Gastroesophageal sphincter (tissue), 3 donors: ENCODE measurements around the gene ABHD8.

Source experiments
- EP300 ChIP-seq: sonication (generic); formaldehyde crosslinking; IDR thresholded peaks from one replicate; pipeline ENCODE4 v1.6.1; 2017; ENCODE audit warnings: antibody characterized with exemption, mild to moderate bottlenecking
- POLR2A ChIP-seq, 2 donors: fragments of 450-650 bp; IDR thresholded peaks; one replicate each; pipeline ENCODE4 v1.6.1; 2017; ENCODE audit warnings: antibody characterized with exemption in 2 of 2, mild to moderate bottlenecking in 2 of 2, moderate library complexity in 1 of 2
- TF ChIP-seq, protein P1 (sequence below), 4 experiments: fragments of 200-600 bp in 2 of 4; fragments of 450-650 bp in 2 of 4; sonication (generic) in 1 of 4; IDR thresholded peaks; one replicate each; pipeline ENCODE4 v1.5.1; 2017 to 2019; ENCODE audit warnings: antibody characterized with exemption in 4 of 4, mild to moderate bottlenecking in 2 of 4, moderate library complexity in 2 of 4

DNA sequence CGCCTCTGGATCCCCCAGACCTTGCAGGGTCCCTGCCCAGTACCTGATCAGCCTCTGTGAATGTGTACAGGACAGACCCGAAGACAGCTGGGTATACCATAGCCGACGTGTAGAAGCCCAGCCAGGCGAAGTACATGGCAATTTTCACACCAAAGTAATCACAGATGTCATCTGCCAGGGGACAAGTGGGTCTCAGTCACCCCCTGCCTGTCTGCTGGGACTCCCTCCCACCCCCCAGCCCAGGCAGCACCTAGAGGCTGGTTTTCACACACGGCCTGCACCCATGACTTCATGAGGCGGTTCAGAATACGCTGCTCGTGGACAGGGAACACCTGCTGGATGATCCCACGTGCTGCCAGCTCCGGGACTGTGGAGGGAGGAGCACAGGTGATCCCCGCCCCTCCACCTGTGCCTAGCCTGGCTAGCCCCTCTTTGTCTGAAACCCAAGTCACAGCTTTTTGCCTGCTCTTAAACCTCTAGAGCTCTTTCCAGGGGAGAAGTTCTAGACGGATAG lies 27.9 kb upstream of the ABHD8 start:
- TF ChIP-seq, protein P1, sequence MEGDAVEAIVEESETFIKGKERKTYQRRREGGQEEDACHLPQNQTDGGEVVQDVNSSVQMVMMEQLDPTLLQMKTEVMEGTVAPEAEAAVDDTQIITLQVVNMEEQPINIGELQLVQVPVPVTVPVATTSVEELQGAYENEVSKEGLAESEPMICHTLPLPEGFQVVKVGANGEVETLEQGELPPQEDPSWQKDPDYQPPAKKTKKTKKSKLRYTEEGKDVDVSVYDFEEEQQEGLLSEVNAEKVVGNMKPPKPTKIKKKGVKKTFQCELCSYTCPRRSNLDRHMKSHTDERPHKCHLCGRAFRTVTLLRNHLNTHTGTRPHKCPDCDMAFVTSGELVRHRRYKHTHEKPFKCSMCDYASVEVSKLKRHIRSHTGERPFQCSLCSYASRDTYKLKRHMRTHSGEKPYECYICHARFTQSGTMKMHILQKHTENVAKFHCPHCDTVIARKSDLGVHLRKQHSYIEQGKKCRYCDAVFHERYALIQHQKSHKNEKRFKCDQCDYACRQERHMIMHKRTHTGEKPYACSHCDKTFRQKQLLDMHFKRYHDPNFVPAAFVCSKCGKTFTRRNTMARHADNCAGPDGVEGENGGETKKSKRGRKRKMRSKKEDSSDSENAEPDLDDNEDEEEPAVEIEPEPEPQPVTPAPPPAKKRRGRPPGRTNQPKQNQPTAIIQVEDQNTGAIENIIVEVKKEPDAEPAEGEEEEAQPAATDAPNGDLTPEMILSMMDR (IDR thresholded peaks at IDR 0.05), result no peak
- no peak for TF ChIP-seq EP300
- no peak for TF ChIP-seq POLR2A (IDR thresholded peaks at IDR 0.05)
